HL-60 (cell line): ENCODE measurements around the gene CFAP251.
A peak's percentile ranks its signal among the peaks of the same experiment; 100 is the strongest.

Experiments used
- DNase-seq, 2 experiments: peaks; one replicate each; pipeline ENCODE4 v3.0.0-alpha.2; 2010 to 2020; ENCODE audit warnings: low read depth in 1 of 2, low spot score in 1 of 2
- H3K27ac ChIP-seq: fragments of 250-450 bp; sonication (Bioruptor Pico); replicated peaks from 2 replicates; pipeline ENCODE4 v1.5.1; 2020; ENCODE audit warnings: mild to moderate bottlenecking, moderate library complexity
- H3K27me3 ChIP-seq: fragments of 250-450 bp; sonication (Bioruptor Pico); 2 replicates; pipeline ENCODE4 v1.5.1; 2021; ENCODE audit warnings: mild to moderate bottlenecking, moderate library complexity; ENCODE audit not compliant: insufficient read depth, poor library complexity, severe bottlenecking
- H3K4me3 ChIP-seq: replicated peaks from 2 replicates; pipeline ENCODE4 v1.5.1; 2011; ENCODE audit warnings: mild to moderate bottlenecking, control low read depth, low read length; ENCODE audit not compliant: insufficient read depth
- GABPA ChIP-seq: IDR thresholded peaks from 2 replicates; pipeline ENCODE4 v1.6.1; 2012; ENCODE audit warnings: low read depth
- POLR2AphosphoS5 ChIP-seq: IDR thresholded peaks from 2 replicates; pipeline ENCODE4 v1.6.1; 2012; ENCODE audit warnings: low read depth
- SPI1 ChIP-seq: IDR thresholded peaks from 2 replicates; pipeline ENCODE4 v1.6.1; 2012; ENCODE audit warnings: low read depth, mild to moderate bottlenecking, borderline replicate concordance
- TF ChIP-seq, protein P1 (sequence below): IDR thresholded peaks from one replicate; pipeline ENCODE4 v1.5.1; 2011; ENCODE audit warnings: low read length, control low read depth, inconsistent platforms; ENCODE audit not compliant: insufficient read depth
- TF ChIP-seq, protein P2 (sequence below): IDR thresholded peaks from 2 replicates; pipeline ENCODE4 v1.6.1; 2012; ENCODE audit warnings: low read depth; ENCODE audit not compliant: insufficient replicate concordance

Gene CFAP251

DNA sequence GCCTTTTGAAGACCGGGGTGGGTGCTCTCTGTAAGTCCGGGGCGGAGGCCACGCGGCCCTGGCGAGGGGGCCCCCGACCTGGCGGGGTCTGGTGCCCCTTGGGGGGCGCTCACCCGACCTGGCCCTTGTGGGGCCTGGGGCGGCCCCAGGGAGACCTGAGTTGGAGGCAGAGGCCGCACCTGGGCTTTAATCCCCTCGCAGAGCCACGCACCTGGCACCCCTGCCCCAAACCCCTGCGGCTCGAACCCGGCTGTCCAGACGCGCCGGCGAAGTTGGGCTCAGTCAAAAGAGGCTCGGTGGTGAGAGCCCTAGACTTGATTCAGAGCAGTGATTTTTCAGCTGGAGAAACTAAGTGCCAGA is 267 bp downstream of the CFAP251 start:
- DNase-seq = no peak
- H3K27ac ChIP-seq = peak overlapping the region; percentile 25

DNA sequence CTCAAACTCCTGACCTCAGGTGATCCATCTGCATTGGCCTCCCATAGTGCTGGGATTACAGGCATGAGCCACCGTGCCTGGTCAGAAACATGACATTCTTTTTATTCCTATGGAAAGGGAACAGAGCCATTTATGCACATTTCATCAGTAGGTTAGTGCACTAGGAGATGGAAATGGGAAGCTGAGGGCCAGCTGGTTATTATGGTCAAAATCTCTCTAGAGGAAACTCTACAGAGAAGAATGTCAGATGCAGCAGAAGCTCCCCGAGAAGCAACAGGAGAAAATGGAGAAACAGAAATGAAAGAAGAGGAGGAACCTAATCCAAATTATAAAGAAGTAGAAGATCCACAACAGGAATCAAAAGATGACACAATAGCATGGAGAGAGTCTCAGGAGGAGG is 2.7 kb downstream of the CFAP251 start:
- TF ChIP-seq, protein P1, sequence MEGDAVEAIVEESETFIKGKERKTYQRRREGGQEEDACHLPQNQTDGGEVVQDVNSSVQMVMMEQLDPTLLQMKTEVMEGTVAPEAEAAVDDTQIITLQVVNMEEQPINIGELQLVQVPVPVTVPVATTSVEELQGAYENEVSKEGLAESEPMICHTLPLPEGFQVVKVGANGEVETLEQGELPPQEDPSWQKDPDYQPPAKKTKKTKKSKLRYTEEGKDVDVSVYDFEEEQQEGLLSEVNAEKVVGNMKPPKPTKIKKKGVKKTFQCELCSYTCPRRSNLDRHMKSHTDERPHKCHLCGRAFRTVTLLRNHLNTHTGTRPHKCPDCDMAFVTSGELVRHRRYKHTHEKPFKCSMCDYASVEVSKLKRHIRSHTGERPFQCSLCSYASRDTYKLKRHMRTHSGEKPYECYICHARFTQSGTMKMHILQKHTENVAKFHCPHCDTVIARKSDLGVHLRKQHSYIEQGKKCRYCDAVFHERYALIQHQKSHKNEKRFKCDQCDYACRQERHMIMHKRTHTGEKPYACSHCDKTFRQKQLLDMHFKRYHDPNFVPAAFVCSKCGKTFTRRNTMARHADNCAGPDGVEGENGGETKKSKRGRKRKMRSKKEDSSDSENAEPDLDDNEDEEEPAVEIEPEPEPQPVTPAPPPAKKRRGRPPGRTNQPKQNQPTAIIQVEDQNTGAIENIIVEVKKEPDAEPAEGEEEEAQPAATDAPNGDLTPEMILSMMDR = no peak
- TF ChIP-seq POLR2AphosphoS5 = no peak
- no peak for TF ChIP-seq SPI1
- TF ChIP-seq, protein P2, sequence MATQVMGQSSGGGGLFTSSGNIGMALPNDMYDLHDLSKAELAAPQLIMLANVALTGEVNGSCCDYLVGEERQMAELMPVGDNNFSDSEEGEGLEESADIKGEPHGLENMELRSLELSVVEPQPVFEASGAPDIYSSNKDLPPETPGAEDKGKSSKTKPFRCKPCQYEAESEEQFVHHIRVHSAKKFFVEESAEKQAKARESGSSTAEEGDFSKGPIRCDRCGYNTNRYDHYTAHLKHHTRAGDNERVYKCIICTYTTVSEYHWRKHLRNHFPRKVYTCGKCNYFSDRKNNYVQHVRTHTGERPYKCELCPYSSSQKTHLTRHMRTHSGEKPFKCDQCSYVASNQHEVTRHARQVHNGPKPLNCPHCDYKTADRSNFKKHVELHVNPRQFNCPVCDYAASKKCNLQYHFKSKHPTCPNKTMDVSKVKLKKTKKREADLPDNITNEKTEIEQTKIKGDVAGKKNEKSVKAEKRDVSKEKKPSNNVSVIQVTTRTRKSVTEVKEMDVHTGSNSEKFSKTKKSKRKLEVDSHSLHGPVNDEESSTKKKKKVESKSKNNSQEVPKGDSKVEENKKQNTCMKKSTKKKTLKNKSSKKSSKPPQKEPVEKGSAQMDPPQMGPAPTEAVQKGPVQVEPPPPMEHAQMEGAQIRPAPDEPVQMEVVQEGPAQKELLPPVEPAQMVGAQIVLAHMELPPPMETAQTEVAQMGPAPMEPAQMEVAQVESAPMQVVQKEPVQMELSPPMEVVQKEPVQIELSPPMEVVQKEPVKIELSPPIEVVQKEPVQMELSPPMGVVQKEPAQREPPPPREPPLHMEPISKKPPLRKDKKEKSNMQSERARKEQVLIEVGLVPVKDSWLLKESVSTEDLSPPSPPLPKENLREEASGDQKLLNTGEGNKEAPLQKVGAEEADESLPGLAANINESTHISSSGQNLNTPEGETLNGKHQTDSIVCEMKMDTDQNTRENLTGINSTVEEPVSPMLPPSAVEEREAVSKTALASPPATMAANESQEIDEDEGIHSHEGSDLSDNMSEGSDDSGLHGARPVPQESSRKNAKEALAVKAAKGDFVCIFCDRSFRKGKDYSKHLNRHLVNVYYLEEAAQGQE = no peak
- no peak for TF ChIP-seq GABPA
- DNase-seq = peak in 1 of 2 experiments; percentile 54
- H3K27ac ChIP-seq = no peak overlapping the region
- no peak overlapping the region for H3K4me3 ChIP-seq
- no peaks in the 10 kb centered on the region for H3K27me3 ChIP-seq

More for the DNA sequence above, 267 bp downstream of the CFAP251 start:
- TF ChIP-seq, protein P2 = no peak
- TF ChIP-seq, protein P1 = no peak
- TF ChIP-seq GABPA (no peak), SPI1 (no peak), POLR2AphosphoS5 (no peak)
- Histone ChIP-seq H3K27me3 (no peaks in the 10 kb centered on the region), H3K4me3 (peak overlapping the region; percentile 13; the same call in 1 of the 2 replicates)

DNA sequence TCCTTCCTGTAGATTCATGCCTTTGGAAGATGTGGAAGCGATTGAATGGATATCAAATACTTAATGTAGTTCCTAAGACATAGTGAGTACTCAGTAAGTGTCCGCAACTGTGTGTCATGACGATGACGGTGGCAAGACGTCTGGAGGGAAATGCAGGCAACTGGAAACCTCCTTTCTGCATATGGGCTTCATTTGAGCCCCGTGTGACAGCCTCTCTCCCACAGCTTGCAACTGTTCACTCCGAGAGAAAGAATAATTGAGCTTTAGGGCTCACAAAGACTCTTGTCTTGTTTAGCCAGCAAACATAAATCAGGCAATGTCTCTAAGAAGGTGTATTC is 6.9 kb downstream of the CFAP251 start:
- no peak overlapping the region for H3K4me3 ChIP-seq
- no peaks in the 10 kb centered on the region for H3K27me3 ChIP-seq
- no peak for DNase-seq
- TF ChIP-seq, protein P2 = no peak
- TF ChIP-seq, protein P1 = no peak
- TF ChIP-seq SPI1 (no peak), POLR2AphosphoS5 (no peak), GABPA (no peak)
- H3K27ac ChIP-seq = no peak overlapping the region
